SK-N-SH (cell line): Measurements from ENCODE around the gene STIP1. TPM values are rescaled to one million over a fixed set of nuclear protein-coding genes. Genes with fewer than 3 reads are reported as not detected.
A peak's percentile ranks its signal among the peaks of the same experiment; 100 is the strongest.

Experiments
- CTCF ChIA-PET: fragments of 300-600, 350-600 bp; formaldehyde crosslinking; extraction: SDS; loops from one replicate; lab custom pipeline; 2021; lab: Yijun Ruan, JAX
- POLR2A ChIA-PET: fragments of 350-600 bp; sonication (Branson Sonifier 250); formaldehyde crosslinking; extraction: SDS; loops from one replicate; lab custom pipeline; 2020; ENCODE audit warnings: antibody characterized with exemption, inconsistent platforms; lab: Yijun Ruan, JAX
- DNase-seq: peaks from one replicate; pipeline ENCODE4 v3.0.0; 2012
- H2AFZ ChIP-seq: fragments of 200-600 bp; sonication (generic); 2 replicates; pipeline ENCODE4 v1.8.1; 2016; ENCODE audit warnings: antibody characterized with exemption, mild to moderate bottlenecking, low read depth
- H3F3A ChIP-seq: fragments of 200-600 bp; sonication (generic); replicated peaks from 2 replicates; pipeline ENCODE3; 2016; ENCODE audit warnings: antibody characterized with exemption, mild to moderate bottlenecking; ENCODE audit not compliant: insufficient read depth
- H3K27ac ChIP-seq, 2 experiments: fragments of 200-500 bp in 1 of 2; fragments of 200-600 bp in 1 of 2; sonication (Bioruptor generic) in 1 of 2; sonication (generic), shearing (Covaris generic) in 1 of 2; 2 replicates each; pipeline versions ENCODE4 v1.5.1 to v1.6.1; 2014 to 2016; ENCODE audit warnings: low read depth in 2 of 2, inconsistent platforms in 1 of 2, low read length in 1 of 2, mild to moderate bottlenecking in 1 of 2, mixed read lengths in 1 of 2
- H3K27me3 ChIP-seq: fragments of 200-600 bp; sonication (generic), shearing (Covaris generic); 2 replicates; pipeline ENCODE4 v1.6.1; 2016; ENCODE audit warnings: mixed run types; ENCODE audit not compliant: insufficient read depth
- H3K36me3 ChIP-seq, 2 experiments: fragments of 200-500 bp in 1 of 2; fragments of 200-600 bp in 1 of 2; sonication (Bioruptor generic) in 1 of 2; sonication (generic) in 1 of 2; replicated peaks in 1 of 2; 2 replicates each; pipeline versions ENCODE3 to v1.5.1; 2014 to 2016; ENCODE audit warnings: low read length in 1 of 2, mild to moderate bottlenecking in 1 of 2; ENCODE audit not compliant: insufficient read depth in 2 of 2, control insufficient read depth in 1 of 2
- H3K4me1 ChIP-seq, 2 experiments: fragments of 200-500 bp in 1 of 2; fragments of 200-600 bp in 1 of 2; sonication (Bioruptor generic) in 1 of 2; sonication (generic), shearing (Covaris generic) in 1 of 2; 2 replicates each; pipeline versions ENCODE4 v1.5.1 to v1.6.1; 2014 to 2016; ENCODE audit warnings: low read depth in 1 of 2, low read length in 1 of 2, mixed run types in 1 of 2; ENCODE audit not compliant: insufficient read depth in 2 of 2, control insufficient read depth in 1 of 2
- H3K4me2 ChIP-seq: fragments of 200-600 bp; sonication (generic), shearing (Covaris generic); 2 replicates; pipeline ENCODE4 v1.6.1; 2017; ENCODE audit warnings: mixed run types
- H3K4me3 ChIP-seq, 2 experiments: fragments of 200-500 bp in 1 of 2; fragments of 200-600 bp in 1 of 2; sonication (Bioruptor generic) in 1 of 2; sonication (generic), shearing (Covaris generic) in 1 of 2; 2 replicates each; pipeline versions ENCODE4 v1.5.1 to v1.8.1; 2014 to 2016; ENCODE audit warnings: low read depth in 2 of 2, inconsistent platforms in 1 of 2, low read length in 1 of 2, mild to moderate bottlenecking in 1 of 2, mixed read lengths in 1 of 2, moderate library complexity in 1 of 2
- H3K79me2 ChIP-seq: fragments of 200-600 bp; sonication (generic); 2 replicates; pipeline ENCODE4 v1.8.1; 2017; ENCODE audit warnings: mild to moderate bottlenecking; ENCODE audit not compliant: insufficient read depth
- H3K9ac ChIP-seq: fragments of 200-600 bp; sonication (generic); 2 replicates; pipeline ENCODE4 v1.6.1; 2017; ENCODE audit warnings: mixed run types
- H3K9me2 ChIP-seq: fragments of 200-600 bp; sonication (generic); 2 replicates; pipeline ENCODE4 v1.6.1; 2017; ENCODE audit warnings: mixed run types
- H3K9me3 ChIP-seq: fragments of 200-600 bp; sonication (generic); 2 replicates; pipeline ENCODE4 v1.6.1; 2017; ENCODE audit warnings: mixed run types, mild to moderate bottlenecking, moderate library complexity
- H4K20me1 ChIP-seq: fragments of 200-600 bp; sonication (generic); 2 replicates; pipeline ENCODE4 v1.6.1; 2017; ENCODE audit warnings: mild to moderate bottlenecking, mixed run types; ENCODE audit not compliant: insufficient read depth
- CHD2 ChIP-seq: fragments of 150-350 bp; IDR thresholded peaks from 2 replicates; pipeline ENCODE4 v1.6.1; 2018; ENCODE audit warnings: low read length; ENCODE audit not compliant: partially characterized antibody
- EP300 ChIP-seq, 2 experiments: IDR thresholded peaks; 2 replicates each; pipeline versions ENCODE4 v1.4.0 to v1.6.1; 2012; ENCODE audit warnings: borderline replicate concordance in 1 of 2, low read depth in 1 of 2, low read length in 1 of 2
- FOXJ3 ChIP-seq: sonication (generic); formaldehyde crosslinking; IDR thresholded peaks from 2 replicates; pipeline ENCODE4 v1.5.1; 2020; ENCODE audit warnings: mild to moderate bottlenecking, missing genetic modification reagents
- GATA2 ChIP-seq: sonication (generic); formaldehyde crosslinking; IDR thresholded peaks from 2 replicates; pipeline ENCODE4 v1.5.0; 2020; ENCODE audit warnings: mild to moderate bottlenecking, missing genetic modification reagents
- MXI1 ChIP-seq: IDR thresholded peaks from 2 replicates; pipeline ENCODE4 v1.6.1; 2012; ENCODE audit warnings: mild to moderate bottlenecking, low read depth, low read length, improper control_type of control experiment
- RAD21 ChIP-seq: IDR thresholded peaks from 2 replicates; pipeline ENCODE4 v1.6.1; 2012; ENCODE audit warnings: mild to moderate bottlenecking, low read length
- RCOR1 ChIP-seq: fragments of 150-350 bp; IDR thresholded peaks from 2 replicates; pipeline ENCODE4 v1.6.1; 2017; ENCODE audit warnings: antibody characterized with exemption, low read length
- TEAD4 ChIP-seq: IDR thresholded peaks from 2 replicates; pipeline ENCODE4 v1.4.0; 2012; ENCODE audit warnings: mild to moderate bottlenecking, borderline replicate concordance; ENCODE audit not compliant: insufficient read depth
- WGBS: methylation state at CpG from one replicate; pipeline ENCODE4 v1.1.6; 2017; ENCODE audit warnings: low lambda C conversion rate; 5-methylcytosine and 5-hydroxymethylcytosine counted together
- polyA plus RNA-seq, 3 experiments: library from polyadenylated mRNA; depleted of rRNA; stranded (reverse); fragments of >200 nt; gene quantifications; 2 replicates each; pipeline ENCODE4 v1.2.3, GENCODE V29; 2012
- TF ChIP-seq, protein P1 (sequence below): IDR thresholded peaks from 2 replicates; pipeline ENCODE4 v1.4.0; 2012; ENCODE audit warnings: low read depth, borderline replicate concordance
- TF ChIP-seq, protein P2 (sequence below): IDR thresholded peaks from 2 replicates; pipeline ENCODE4 v1.4.0; 2012; ENCODE audit warnings: low read depth

STIP1 gene
- polyA plus RNA-seq, 1 of the 3 experiments (the other 2 are of a cell fraction), result 163 TPM

DNA sequence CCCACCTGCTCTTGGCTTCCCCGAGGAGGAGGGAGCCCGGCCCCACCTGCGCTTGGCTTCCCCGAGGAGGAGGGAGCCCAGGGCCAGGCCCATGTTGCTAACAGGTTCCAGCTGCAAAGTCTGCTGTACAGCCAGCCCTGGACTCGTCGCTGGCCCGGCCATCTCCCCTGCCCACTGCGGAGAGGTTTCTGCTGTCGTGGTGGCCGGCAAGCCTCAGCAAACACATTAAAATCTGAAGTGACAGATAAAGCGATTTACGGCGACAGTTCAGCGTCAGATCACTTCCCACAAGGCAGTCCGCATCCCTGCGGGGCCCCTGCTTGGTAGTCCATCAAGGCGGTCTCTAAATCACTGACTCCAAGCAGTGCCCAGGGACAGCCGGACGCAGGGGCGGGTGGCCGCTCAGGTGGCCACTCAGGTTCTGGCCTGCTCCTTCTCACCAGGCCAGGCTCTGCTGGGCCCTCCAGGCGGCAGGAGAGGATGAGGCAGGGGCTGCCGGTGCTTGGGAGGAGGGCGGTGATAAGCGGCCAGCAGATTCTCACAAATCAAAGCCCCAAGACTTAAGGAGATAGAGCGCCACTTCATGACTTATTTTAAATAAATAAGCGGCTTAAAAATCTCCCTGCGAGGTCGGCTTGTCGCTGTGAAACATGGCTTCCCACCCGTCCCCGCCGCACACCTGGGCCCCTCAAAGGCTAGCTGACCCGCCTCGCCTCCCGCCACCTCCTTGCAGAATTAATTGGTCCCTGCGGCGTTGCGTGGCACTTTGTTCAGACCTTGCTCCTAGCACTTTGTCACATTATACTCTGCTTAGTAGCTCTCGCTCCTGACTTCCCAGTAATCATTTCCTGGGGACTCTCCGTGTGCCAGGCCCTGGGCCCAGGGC, 41.1 kb upstream of the STIP1 start:
- no peak overlapping the region for H3K9ac ChIP-seq
- H3K9me2 ChIP-seq, result no peaks in the 10 kb centered on the region
- peak in 1 of 2 experiments; percentile 89; a peak in 2 of 4 replicates for TF ChIP-seq EP300 (IDR thresholded peaks at IDR 0.05; ENCODE audit: borderline replicate concordance in 1 of 2, low read depth in 1 of 2, low read length in 1 of 2)
- TF ChIP-seq, protein P1, sequence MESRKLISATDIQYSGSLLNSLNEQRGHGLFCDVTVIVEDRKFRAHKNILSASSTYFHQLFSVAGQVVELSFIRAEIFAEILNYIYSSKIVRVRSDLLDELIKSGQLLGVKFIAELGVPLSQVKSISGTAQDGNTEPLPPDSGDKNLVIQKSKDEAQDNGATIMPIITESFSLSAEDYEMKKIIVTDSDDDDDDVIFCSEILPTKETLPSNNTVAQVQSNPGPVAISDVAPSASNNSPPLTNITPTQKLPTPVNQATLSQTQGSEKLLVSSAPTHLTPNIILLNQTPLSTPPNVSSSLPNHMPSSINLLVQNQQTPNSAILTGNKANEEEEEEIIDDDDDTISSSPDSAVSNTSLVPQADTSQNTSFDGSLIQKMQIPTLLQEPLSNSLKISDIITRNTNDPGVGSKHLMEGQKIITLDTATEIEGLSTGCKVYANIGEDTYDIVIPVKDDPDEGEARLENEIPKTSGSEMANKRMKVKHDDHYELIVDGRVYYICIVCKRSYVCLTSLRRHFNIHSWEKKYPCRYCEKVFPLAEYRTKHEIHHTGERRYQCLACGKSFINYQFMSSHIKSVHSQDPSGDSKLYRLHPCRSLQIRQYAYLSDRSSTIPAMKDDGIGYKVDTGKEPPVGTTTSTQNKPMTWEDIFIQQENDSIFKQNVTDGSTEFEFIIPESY, result no peak
- peak; percentile 23; the same call in 1 of the 2 replicates for TF ChIP-seq RAD21
- TF ChIP-seq FOXJ3 (CRISPR knock-in tag), result peak; percentile 67; the same call in 1 of the 2 replicates
- TF ChIP-seq, protein P2, sequence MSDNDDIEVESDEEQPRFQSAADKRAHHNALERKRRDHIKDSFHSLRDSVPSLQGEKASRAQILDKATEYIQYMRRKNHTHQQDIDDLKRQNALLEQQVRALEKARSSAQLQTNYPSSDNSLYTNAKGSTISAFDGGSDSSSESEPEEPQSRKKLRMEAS, result no peak
- TF ChIP-seq TEAD4, result no peak
- peak; percentile 65 for TF ChIP-seq CHD2
- TF ChIP-seq GATA2 (CRISPR knock-in tag), result peak; percentile 58; the same call in 1 of the 2 replicates
- peak; percentile 54; the same call in 1 of the 2 replicates for TF ChIP-seq MXI1
- TF ChIP-seq RCOR1, result peak; percentile 54; the same call in 1 of the 2 replicates
- DNase-seq, result peak; percentile 89
- peaks cover 0 to 77% of the 10 kb centered on the region in 2 experiments; a peak in 2 of 4 replicates for H3K4me1 ChIP-seq
- no peaks in the 10 kb centered on the region for H3K27me3 ChIP-seq
- peaks cover 1% of the 10 kb centered on the region; the same call in 1 of the 2 replicates for H3K79me2 ChIP-seq
- H3K36me3 ChIP-seq, result no peaks in the 10 kb centered on the region
- H2AFZ ChIP-seq, result no peak overlapping the region
- POLR2A ChIA-PET, result interaction anchor here (1.1 to 1.2 kb wide), 2 partner anchors 12 to 14 kb away, joined by 3 read pairs; no protein-coding TSS in a partner anchor
- WGBS, result 92% methylated on average over 36 of the region's 41 CpGs
- peaks cover 3% of the 10 kb centered on the region for H3F3A ChIP-seq
- CTCF ChIA-PET, result interaction anchor here (0.7 to 14.5 kb wide), 15 partner anchors 13 to 171 kb away, joined by 3 to 207 read pairs (median 4); partner anchors contain the start of genes COX8A and FLRT1
- no peaks in the 10 kb centered on the region for H4K20me1 ChIP-seq
- no peak overlapping the region for H3K4me2 ChIP-seq
- no peaks in the 10 kb centered on the region for H3K9me3 ChIP-seq
- H3K4me3 ChIP-seq, result no peak overlapping the region
- peak overlapping the region in 1 of 2 experiments; percentile 93; a peak in 2 of 4 replicates for H3K27ac ChIP-seq
